ENCODE measurements around the gene ARL3.

DNA sequence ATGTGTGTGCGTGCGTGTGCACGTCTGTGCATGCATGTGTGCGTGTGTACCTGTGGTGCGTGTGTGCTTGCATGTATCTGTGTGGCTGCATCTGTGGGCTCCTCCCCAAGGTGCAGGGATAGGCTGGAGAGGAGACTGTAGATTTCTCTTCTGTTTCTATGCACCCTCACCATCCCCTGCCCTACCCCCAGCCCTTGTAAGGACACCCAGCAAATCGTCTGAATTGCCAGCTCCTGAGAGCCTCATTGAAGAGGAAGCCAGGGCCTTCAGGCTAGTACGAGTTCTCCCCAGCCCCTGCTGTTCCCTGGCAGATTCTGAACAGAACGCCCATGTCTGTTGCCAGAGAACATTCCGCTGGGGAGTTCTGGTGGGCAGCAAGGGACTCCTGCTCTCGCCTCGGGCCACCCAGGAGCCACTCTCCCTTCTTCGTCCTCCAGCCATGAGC is 86.9 kb downstream of the ARL3 start:
- TF ChIP-seq POLR2A (IDR thresholded peaks at IDR 0.05) = no peak
- TF ChIP-seq, protein P1, sequence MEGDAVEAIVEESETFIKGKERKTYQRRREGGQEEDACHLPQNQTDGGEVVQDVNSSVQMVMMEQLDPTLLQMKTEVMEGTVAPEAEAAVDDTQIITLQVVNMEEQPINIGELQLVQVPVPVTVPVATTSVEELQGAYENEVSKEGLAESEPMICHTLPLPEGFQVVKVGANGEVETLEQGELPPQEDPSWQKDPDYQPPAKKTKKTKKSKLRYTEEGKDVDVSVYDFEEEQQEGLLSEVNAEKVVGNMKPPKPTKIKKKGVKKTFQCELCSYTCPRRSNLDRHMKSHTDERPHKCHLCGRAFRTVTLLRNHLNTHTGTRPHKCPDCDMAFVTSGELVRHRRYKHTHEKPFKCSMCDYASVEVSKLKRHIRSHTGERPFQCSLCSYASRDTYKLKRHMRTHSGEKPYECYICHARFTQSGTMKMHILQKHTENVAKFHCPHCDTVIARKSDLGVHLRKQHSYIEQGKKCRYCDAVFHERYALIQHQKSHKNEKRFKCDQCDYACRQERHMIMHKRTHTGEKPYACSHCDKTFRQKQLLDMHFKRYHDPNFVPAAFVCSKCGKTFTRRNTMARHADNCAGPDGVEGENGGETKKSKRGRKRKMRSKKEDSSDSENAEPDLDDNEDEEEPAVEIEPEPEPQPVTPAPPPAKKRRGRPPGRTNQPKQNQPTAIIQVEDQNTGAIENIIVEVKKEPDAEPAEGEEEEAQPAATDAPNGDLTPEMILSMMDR (IDR thresholded peaks at IDR 0.05) = no peak

All from esophagus squamous epithelium (tissue), 4 donors.